H1 (cell line): ENCODE data around the gene CLPTM1L.

ENCODE experiments used
- CTCF ChIP-seq, 3 experiments: IDR thresholded peaks; 1 replicate in 2 of 3; 2 replicates in 1 of 3; pipeline versions ENCODE4 v1.5.1 to v1.6.1; 2011; ENCODE audit warnings: low read length in 3 of 3, mild to moderate bottlenecking in 3 of 3, inconsistent platforms in 2 of 3, low read depth in 1 of 3, moderate library complexity in 1 of 3; ENCODE audit not compliant: insufficient read depth in 1 of 3; ENCODE audit errors: control extremely low read depth in 1 of 3
- EZH2 ChIP-seq: fragments of 200-600 bp; sonication (generic); IDR thresholded peaks from 2 replicates; pipeline ENCODE4 v1.7.1; 2012; ENCODE audit warnings: low read depth, mild to moderate bottlenecking, moderate library complexity, low read length, inconsistent platforms; ENCODE audit not compliant: severe bottlenecking
- JUND ChIP-seq: IDR thresholded peaks from 2 replicates; pipeline ENCODE4 v1.6.1; 2011; ENCODE audit warnings: mild to moderate bottlenecking, improper control_type of control experiment, low read length
- KDM1A ChIP-seq: fragments of 200-600, 300-600 bp; sonication (generic); IDR thresholded peaks from 2 replicates; pipeline ENCODE4 v1.7.1; 2016; ENCODE audit warnings: mild to moderate bottlenecking, low read length, borderline replicate concordance
- POLR2A ChIP-seq, 2 experiments: IDR thresholded peaks; 1 replicate in 1 of 2; 2 replicates in 1 of 2; pipeline ENCODE4 v1.6.1; 2011; ENCODE audit warnings: low read depth in 2 of 2, low read length in 2 of 2, mild to moderate bottlenecking in 2 of 2; ENCODE audit errors: control extremely low read depth in 1 of 2
- SIN3A ChIP-seq, 2 experiments: IDR thresholded peaks in 1 of 2; conservative IDR thresholded peaks in 1 of 2; 2 replicates each; pipeline ENCODE4 v1.6.1; 2011 to 2012; ENCODE audit warnings: low read length in 2 of 2, improper control_type of control experiment in 1 of 2, low read depth in 1 of 2, mild to moderate bottlenecking in 1 of 2
- SP1 ChIP-seq: IDR thresholded peaks from 2 replicates; pipeline ENCODE4 v1.6.1; 2011; ENCODE audit warnings: low read depth, low read length
- TCF12 ChIP-seq: IDR thresholded peaks from 2 replicates; pipeline ENCODE4 v1.6.1; 2011; ENCODE audit warnings: low read depth, mild to moderate bottlenecking, low read length

- TF ChIP-seq POLR2A (IDR thresholded peaks at IDR 0.05; ENCODE audit: control extremely low read depth in 1 of 2, low read depth in 2 of 2, low read length in 2 of 2) (no peak), JUND (no peak), EZH2 (no peak), CTCF (IDR thresholded peaks at IDR 0.05; ENCODE audit: control extremely low read depth in 1 of 3, insufficient read depth in 1 of 3, low read depth in 1 of 3, low read length in 3 of 3) (no peak), SIN3A (conservative IDR thresholded peaks at IDR 0.05 in 1 of 2, IDR thresholded peaks at IDR 0.05 in 1 of 2; ENCODE audit: low read depth in 1 of 2, low read length in 2 of 2) (no peak), TCF12 (no peak), SP1 (no peak), KDM1A (no peak)
These were observed 9.9 kb downstream of the CLPTM1L start for GRCh38 chr5:1334831-1335539.
